Esophagus mucosa (tissue), 1 donor: Measurements from ENCODE around the gene HOXB5. TPM values are rescaled to one million over a fixed set of nuclear protein-coding genes. Genes with fewer than 3 reads are reported as not detected.
A peak's percentile ranks its signal among the peaks of the same experiment; 100 is the strongest.

Experiments used
- ATAC-seq: fragments of 200-7000 bp; cut with Tn5 transposase; one replicate; pipeline ENCODE4 v1.9.1; 2020
- total RNA-seq: library from RNA; stranded (reverse); gene quantifications from one replicate; pipeline ENCODE4 v1.2.4, GENCODE V29; 2023
- donor health status: DM: yes; HTN: yes; CAD: no.

HOXB5 gene
- total RNA-seq, 1 donor from 2014 or later: 0.16 TPM

- ATAC-seq: no peak
These were observed 21.7 kb downstream of the HOXB5 start for GRCh38 chr17:48571826-48572417.

GRCh38 chr17:48571024-48571818 lies 22.4 kb downstream of the HOXB5 start:
- ATAC-seq: no peak

DNA sequence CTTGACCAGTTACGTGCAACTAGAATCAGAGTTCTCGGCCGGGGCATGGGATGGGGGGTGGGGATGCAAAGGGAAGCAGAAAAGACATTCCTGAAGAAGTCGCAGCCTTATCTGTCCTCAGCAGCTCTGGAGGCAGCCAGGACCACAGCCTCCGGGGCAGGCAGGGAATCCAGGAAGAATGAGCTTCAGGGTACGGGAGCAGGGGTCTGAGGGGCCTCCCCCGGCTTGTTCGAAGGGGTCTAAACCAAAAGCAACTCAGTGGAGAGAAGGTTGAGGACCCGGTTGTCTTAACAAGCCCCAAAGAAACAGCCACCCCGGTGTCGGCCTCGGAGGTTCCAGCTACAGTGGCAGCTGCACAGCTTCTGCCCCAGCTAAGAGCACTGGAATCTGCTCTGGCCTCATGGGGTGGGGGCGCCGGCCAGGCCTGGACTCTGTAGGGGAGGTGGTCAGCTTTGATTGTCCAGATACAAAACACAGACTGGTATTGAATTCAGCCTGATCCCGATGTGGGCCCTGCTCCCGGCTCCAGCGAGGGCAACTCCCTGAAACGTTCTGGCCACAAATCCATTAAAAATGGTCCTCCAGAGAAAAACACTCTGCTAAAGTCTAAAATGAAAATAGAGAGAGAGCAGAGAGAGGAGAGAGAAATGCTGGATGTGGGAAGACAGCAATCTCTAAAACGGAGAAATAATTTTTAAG lies 23.1 kb downstream of the HOXB5 start:
- no peak for ATAC-seq

GRCh38 chr17:48569674-48570324 lies 23.8 kb downstream of the HOXB5 start:
- no peak for ATAC-seq

DNA sequence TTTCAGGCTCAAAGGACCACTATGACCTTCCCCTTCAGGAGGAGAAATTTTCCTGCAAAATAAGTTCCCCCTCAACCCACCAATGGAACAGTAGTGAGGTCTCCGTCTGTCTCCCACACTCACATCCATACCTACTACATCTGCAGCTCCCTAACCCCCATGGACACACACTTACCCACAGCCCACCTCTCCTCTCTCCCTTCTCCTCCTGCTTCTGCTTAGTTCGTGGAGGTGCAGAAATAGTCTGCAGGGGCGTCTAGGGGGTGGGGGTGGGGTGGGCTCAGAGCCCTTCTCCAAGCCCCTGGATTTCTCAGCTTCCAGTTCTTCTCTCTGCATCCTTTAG lies 24.4 kb downstream of the HOXB5 start:
- no peak for ATAC-seq

- ATAC-seq: no peak
These were observed 24.9 kb downstream of the HOXB5 start for GRCh38 chr17:48568499-48569239.

GRCh38 chr17:48567646-48568354 lies 25.8 kb downstream of the HOXB5 start:
- ATAC-seq: no peak

- ATAC-seq: no peak
These were observed 26.4 kb downstream of the HOXB5 start for GRCh38 chr17:48567209-48567608.

DNA sequence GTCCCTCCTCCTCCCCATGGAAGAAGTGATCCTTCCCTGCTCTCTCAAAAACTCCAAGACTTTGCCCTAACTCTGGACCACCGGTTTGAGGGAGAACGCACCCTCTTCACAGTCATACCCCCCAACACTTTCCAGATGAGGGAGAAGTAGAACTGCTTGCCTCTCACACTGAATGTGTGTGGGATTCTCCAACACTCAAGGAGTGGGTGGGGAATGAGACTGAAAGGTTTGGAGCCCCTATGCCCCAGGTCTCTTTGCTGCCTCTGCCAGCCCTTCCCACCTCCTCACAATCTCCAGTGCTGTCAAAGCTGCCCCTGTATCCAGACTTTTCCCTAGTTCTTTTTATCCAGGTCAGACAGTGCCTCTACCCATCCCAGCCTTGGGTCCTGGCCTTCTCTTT lies 26.9 kb downstream of the HOXB5 start:
- no peak for ATAC-seq

DNA sequence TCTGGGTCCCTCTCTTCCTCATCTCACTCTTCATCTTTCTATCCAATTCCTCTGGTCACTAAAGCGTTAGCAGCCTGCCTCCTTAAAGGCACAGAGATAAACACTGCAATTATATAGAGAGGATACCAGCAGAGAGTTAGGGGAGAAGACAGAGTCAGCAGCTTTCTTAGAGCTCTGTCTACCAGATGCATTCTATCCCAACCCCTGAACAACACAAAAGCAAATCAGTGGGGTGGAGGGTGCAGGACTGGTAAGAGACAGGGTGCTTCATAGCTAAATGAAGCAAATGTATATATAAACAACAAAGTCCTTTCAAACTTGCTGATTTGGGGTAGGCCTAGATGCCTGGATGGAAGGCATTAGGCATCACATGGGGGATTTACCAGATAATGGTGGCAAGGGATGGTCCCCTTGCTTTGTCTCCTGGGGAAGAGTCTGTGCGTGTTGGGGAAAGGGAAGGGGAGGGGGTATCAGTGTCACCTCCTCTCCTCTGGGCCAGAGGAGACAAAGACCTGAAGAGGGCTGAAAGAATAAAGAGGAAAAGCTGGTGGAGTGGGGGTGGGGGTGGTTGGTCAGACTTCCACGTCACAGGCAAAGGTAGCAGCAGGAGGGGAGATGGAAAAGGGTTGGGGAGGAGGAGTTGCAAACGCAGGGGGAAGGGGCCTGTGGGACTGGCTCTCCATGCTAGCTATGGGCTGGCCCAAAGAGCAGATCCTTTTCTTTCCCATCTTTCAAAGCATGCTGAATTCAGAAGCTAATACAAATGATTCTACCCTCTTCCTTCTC lies 27.5 kb downstream of the HOXB5 start:
- no peak for ATAC-seq

DNA sequence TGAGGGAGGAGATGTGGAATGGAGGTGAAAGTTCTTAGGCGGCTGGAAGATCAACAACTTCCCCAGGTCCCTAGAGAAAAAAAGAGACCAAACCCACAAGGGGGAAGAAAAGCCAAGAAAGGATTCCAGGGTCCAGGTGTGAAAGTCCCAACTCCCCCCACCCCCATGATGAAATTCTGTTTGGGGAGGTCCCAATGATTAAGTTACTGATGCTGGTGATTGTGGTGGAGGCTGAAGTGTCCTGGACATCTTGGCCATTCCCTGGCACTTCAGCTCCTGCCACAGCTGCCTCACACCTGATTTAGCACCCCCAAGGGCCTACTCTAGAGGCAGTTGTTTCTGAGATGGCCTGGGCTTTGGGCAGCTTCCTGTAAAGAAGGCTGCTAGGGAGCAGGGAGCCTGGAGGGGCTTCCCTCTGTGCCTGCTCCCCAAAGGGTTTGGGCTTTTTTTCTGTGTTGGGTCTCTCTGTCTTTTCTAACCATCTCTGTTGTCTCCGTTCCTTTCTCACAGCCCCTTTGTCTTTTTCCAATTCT lies 28.5 kb downstream of the HOXB5 start:
- no peak for ATAC-seq

- ATAC-seq: peak; percentile 27
These were observed 29.2 kb downstream of the HOXB5 start for GRCh38 chr17:48564188-48565021.

DNA sequence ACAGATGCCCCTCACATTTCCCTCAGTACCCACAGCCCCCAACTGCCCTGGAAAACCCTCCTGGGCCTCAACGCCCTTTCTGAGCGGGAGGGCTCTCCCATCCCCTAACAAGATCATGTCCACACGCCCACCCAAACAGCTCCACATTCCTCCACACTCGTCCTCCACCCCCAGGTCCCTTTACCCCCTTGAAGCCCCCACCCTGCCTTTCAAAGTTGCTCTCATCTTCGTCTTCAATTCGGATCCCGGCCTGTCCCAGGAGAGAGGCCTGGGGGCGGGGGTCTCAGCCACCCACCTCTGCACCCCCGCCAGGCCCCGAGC lies 29.8 kb downstream of the HOXB5 start:
- ATAC-seq: no peak

- no peak for ATAC-seq
These were observed 30.2 kb downstream of the HOXB5 start for GRCh38 chr17:48563385-48563838.

GRCh38 chr17:48562934-48563333 lies 30.6 kb downstream of the HOXB5 start:
- no peak for ATAC-seq

DNA sequence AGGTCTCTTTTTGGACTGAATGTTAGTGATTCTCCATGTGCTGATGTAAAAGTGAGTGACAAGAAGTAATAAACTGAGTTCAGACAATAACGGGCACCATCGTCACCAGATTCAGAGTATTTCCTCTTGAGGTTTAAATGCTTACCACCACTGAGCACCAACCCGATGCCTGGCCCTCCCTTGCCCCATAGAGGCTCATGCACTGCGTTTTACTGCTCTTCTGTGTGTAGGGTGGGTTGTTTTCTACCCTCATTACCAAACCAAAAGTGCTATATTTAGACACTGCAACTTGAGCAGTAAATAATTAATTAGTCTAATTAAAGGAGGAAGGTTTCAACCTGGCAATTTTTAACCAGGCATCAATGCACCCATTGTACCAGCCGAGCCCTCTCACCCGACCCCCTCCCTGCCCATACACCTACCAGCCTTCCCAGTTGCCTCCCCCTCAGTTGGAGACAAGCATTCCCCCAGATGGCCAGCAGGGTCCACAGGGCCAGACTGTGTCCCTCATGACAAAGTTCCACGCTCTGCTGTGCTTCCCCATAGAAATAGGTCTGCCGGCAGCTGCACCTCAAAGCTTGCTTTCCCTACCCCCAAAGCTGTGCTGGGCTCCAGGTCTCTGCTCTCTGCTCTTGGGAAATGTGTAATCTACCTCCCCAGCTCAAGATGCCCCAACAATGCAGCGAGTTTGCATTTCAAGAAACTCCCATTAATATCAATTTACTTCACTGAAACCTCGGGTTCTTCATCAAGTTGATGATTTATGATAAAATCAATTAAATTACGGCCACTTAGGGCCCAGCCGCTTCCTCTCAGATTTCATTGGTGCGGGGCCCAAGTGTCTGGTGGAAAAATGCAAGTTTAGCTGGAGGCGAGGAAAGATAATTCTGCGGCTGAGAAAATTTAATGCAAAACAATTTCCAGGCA lies 31.4 kb downstream of the HOXB5 start:
- no peak for ATAC-seq

DNA sequence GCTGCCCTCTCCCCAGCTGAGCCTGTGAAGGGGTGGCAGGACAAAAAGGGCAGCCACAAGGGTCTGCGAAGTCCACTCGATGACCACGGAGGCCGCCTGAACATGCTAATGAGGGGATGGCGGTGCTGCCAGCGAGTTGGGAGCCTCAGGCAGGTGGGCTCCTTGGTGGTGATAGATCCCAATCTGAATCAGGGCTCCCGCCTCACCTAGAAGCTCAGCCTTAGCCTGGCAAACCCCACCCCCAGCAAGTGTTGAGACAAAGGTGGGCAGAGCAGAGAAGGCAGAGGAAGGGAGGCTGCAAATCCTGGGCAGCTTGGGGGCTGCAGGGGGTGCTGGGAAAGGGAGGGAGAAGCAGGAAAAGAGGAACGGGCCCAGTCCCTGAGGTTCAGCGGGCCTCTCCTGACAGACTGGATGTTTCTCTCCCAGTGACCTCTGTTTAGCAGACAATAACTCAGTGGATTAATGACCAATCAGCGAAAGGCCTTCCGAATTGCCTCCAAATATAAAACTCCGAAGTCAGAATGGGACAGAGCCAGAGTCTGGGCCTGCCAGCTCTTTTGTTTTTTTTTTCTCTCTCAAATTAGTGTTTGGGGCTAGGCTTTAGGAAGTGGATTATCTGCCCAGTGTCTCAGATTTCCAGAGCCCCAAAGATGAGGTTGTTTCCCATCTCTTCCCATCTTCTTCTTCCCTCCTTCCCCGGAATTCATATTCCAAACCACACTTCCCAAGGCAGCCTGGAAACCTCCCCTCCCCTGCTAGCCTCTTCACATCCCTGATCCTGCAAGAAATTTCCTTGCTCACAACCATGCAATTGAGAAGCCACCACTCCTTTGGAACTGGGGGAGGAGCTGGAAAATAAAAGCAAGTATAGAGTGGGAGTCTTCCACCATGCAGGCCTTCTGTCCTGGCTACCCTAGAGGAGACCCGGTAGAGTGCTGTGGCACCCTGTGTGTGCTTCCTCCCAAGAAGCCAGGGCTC lies 33.5 kb downstream of the HOXB5 start:
- no peak for ATAC-seq
